Nucleus accumbens (tissue), 56 donors: ENCODE measurements around the gene PLOD1.
"Not testable (repeated sequence)": the region's sequence is repeated elsewhere in the genome, so short reads cannot be mapped to it uniquely, and the experiment has no call there.

Experiments
- DNase-seq, 56 donors: peaks; one replicate each; lab custom pipeline; 2025; lab: John Stamatoyannopoulos, UW

Gene PLOD1

DNA sequence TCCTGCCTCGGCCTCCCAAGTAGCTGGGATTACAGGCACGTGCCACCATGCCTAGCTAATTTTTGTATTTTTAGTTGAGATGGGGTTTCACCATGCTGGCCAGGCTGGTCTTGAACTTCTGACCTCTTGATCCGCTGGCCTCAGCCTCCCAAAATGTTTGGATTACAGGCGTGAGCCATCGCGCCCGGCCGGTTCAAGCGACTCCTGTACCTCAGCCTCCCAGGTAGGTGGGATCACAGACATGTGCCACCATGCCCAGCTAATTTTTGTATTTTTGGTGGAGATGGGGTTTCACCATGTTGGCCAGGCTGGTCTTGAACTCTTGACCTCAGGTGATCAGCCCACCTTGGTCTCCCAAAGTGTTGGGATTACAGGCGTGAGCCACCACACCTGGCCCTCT, 1.2 kb downstream of the PLOD1 start:
- DNase-seq: not testable (repeated sequence)

DNA sequence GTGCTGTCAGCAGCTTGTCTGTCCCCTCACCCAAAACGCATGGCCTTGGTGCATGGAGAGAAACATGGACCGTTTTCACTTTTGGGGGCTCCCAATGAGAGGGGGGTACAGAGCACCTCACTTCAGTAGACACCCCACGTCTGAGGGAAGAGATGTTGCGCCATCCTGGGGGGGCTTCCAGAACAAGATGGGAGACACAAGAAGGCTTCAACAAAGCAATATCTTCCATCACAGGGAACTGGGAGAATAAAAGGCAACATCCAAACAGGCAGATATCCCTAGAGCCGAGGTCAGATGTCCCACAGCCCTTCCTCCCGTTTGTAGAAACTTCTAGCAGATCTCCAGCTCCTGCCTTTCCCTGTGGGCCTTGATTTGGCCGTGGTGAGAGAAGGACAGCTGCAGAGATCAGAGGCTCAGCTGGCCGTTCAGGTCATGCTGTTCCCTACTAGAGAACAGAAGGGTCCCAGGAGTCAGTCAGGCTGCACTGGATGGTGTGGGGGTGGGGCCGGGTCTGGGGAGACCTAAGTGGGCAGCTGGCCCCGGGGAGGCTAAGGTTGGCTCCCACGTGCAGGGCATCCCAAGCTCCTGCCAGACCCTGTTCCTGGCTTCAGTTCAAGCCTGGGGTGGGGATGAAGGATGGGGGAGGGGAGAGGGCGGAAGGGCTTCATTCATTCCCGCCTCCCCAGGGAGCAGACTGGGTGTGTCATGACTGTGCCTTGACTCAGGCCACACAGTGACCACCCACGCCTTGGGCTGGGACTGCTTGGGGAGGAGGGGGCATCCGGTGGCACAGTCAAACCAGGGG, 4.4 kb downstream of the PLOD1 start:
- peak in 3 of 56 donors; percentile 10 to 57 (median 37) for DNase-seq

GRCh38 chr1:11939794-11940193, 5.3 kb downstream of the PLOD1 start:
- not testable (repeated sequence) for DNase-seq

DNA sequence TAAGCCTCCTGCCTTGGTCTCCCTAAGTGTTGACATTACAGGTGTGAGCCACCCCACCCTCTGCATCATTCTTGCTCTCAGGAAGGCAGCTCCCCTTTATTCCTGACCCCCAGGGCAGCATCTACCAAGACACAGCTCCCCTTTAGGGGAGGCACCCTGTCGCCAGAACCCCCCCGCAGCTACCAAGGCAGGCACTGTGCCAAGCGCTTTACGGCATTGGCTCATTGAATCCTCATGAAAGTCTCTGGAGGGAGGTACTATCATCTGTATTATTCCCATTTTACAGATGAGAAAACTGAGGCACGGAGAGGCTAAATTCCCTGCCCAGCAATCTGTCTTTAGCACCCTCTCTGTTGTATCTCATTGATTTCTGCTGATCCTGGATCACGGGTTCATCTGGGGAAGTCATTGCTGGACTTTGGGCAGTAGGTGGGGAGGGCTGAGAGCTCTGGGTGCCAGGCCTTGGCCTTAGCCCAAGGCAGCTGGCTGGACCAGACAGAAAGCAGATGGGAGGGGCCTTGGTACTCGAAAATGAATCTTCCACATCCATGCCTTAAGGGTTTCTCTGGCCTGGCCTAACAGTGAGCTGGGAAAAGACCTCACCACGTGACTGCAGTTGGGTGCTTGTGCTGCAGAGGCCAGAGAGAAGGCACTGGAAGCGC, 5.9 kb downstream of the PLOD1 start:
- DNase-seq: peak in 50 of 56 donors; percentile 11 to 85 (median 62)

- no peak for DNase-seq
These were observed 7.8 kb downstream of the PLOD1 start for GRCh38 chr1:11942280-11942679.

DNA sequence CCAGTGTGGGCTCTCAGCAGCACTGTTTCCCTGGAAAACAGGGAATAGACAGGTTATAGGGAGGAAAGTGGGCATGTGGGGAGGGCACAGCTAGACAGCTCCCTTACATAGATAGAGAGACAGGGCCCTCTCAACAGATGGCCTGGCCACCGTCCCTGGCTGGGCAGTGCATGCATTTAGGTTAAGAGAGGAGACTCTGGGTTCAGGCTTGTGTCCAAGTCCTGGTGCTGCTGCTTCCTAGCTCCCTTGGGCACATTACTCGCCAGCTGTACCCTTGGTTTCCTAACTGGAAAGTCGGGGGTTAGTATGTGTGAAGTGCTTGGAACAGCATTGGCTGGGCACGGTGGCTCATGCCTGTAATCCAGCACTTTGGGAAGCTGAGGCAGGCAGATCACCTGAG, 9.1 kb downstream of the PLOD1 start:
- DNase-seq: no peak

- DNase-seq: no peak
These were observed 9.9 kb downstream of the PLOD1 start for GRCh38 chr1:11944358-11944931.

DNA sequence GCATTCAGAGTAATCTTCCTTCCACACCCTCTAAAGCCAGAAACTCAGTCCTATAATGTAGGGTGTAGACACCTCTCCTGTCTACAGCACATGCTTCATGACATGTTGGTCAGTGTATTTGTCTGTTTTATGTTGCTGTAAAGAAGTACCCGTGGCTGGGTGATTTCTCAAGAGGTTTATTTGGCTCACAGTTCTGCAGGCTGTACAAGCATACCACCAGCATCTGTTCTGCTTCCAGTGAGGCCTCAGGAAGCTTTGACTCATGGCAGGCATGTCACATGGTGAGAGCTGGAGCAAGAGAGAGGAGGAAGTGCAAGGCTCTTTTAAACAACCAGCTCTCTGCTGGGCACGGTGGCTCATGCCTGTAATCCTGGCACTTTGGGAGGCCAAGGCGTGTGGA, 12.1 kb downstream of the PLOD1 start:
- DNase-seq: no peak

- peak in 1 of 56 donors; percentile 30 for DNase-seq
These were observed 14.4 kb downstream of the PLOD1 start for GRCh38 chr1:11948822-11949458.

DNA sequence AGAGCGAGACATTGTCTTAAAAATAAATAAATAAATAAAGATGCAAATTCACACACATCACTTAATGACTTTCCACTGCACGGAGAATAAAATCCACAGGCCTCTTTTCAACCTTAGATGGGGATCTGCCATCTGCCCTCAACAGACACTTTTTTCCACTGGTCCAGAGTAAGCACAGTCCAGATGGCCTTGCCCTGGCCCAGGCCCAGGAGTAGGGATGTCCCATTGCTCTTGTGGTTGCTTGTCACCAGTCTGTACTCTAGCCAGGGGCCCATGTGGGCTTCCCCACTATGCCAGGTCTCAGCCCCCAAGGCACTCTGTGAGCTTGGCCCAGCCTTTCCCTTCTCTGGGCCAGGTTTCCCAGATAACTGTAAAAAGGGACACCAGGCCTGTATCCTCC, 17.4 kb downstream of the PLOD1 start:
- peak in 4 of 56 donors; percentile 12 to 17 (median 14) for DNase-seq

GRCh38 chr1:11952455-11953109, 18.1 kb downstream of the PLOD1 start:
- peak in 35 of 56 donors; percentile 5 to 71 (median 36) for DNase-seq

DNA sequence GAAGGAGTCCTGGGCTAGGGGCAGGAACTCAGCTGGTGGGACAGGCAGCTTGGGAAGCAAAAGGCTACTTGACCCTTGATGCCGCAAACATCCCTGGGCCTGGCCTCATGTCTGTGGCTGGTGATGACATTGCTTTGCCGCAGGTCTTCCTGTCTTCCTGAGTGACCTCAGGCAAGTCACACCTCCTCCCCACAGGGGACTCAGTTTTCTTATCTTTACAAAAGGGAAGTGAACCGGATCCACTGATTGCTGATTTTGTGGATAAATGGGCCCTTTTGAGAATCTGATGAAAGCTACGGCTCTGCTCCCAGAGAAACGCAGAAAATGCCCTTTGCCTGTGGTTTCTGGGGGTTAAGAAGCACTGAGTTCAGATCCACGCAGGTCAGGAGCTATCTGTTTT, 20.7 kb downstream of the PLOD1 start:
- DNase-seq: no peak

- DNase-seq: no peak
These were observed 22.9 kb downstream of the PLOD1 start for GRCh38 chr1:11957398-11957797.

DNA sequence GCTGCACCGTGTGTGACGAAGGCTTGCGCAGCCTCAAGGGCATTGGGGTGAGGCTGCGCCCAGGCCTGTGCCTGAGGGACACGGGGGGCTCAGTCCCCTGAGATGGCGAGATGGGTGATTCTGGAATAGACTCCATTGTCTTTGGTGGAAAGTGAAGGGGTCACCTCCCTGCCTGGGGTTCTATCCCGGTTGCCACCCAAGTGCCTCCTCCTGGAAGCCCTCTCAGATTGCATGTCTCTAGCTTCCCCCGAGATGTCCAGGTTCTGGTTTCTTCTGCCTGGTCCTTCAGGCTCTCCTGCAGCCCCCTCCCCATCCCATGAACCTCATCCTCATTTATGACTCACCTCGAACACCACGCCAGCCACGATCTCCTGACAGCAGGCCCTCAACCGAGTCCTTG, 23.4 kb downstream of the PLOD1 start:
- DNase-seq: no peak

- DNase-seq: no peak
These were observed 25.8 kb downstream of the PLOD1 start for GRCh38 chr1:11960276-11960675.

GRCh38 chr1:11960715-11961114, 26.2 kb downstream of the PLOD1 start:
- peak in 6 of 56 donors; percentile 3 to 37 (median 17) for DNase-seq

GRCh38 chr1:11961230-11961629, 26.7 kb downstream of the PLOD1 start:
- DNase-seq: peak in 12 of 56 donors; percentile 8 to 31 (median 14)

- no peak for DNase-seq
These were observed 29.1 kb downstream of the PLOD1 start for GRCh38 chr1:11963622-11964021.

GRCh38 chr1:11964656-11965055, 30.1 kb downstream of the PLOD1 start:
- DNase-seq: no peak

- DNase-seq: peak in 7 of 56 donors; percentile 5 to 18 (median 11)
These were observed 32.6 kb downstream of the PLOD1 start for GRCh38 chr1:11967028-11967547.
